CD4-positive, alpha-beta T cell (primary cell): Measurements from ENCODE around the gene OR52I2. TPM values are rescaled to one million over a fixed set of nuclear protein-coding genes. Genes with fewer than 3 reads are reported as not detected.

Source experiments
- ATAC-seq: fragments of 200-7000 bp; cut with Tn5 transposase; one replicate; pipeline ENCODE4 v1.10.0; 2022; ENCODE audit warnings: mild to moderate bottlenecking; ENCODE audit not compliant: poor library complexity
- CTCF ChIA-PET: fragments of 350-600 bp; sonication (Branson Sonifier 250); formaldehyde crosslinking; loops from one replicate; lab custom pipeline; 2021; ENCODE audit warnings: antibody characterized with exemption, inconsistent platforms; lab: Charles Lee
- POLR2A ChIA-PET: fragments of 350-600 bp; sonication (Branson Sonifier 250); formaldehyde crosslinking; loops from one replicate; lab custom pipeline; 2021; ENCODE audit warnings: antibody characterized with exemption, inconsistent platforms; lab: Charles Lee
- DNase-seq, 14 experiments: peaks; one replicate each; pipeline ENCODE4 v3.0.0-alpha.2; 2013 to 2020; ENCODE audit warnings: mixed read lengths in 2 of 14
- H3K27ac ChIP-seq, 2 donors: one replicate each; pipeline versions ENCODE4 v1.5.1 to v1.7.0; 2013; ENCODE audit warnings: low read length in 2 of 2, low read depth in 1 of 2, mild to moderate bottlenecking in 1 of 2
- H3K27me3 ChIP-seq, 2 experiments: 1 replicate in 1 of 2; 2 replicates in 1 of 2; pipeline versions ENCODE4 v1.6.1 to v1.7.0; 2013; ENCODE audit warnings: low read length in 2 of 2, control low read depth in 1 of 2, mild to moderate bottlenecking in 1 of 2, moderate library complexity in 1 of 2; ENCODE audit not compliant: insufficient read depth in 2 of 2, control insufficient read depth in 1 of 2
- H3K36me3 ChIP-seq: one replicate; pipeline ENCODE4 v1.6.1; 2013; ENCODE audit warnings: low read length, control low read depth; ENCODE audit not compliant: insufficient read depth
- H3K4me1 ChIP-seq: one replicate; pipeline ENCODE4 v1.6.1; 2013; ENCODE audit warnings: low read length, control low read depth; ENCODE audit not compliant: insufficient read depth
- H3K4me3 ChIP-seq: one replicate; pipeline ENCODE4 v1.5.1; 2013; ENCODE audit warnings: mild to moderate bottlenecking, low read length, moderate library complexity
- H3K9me3 ChIP-seq, 2 experiments: 1 replicate in 1 of 2; 2 replicates in 1 of 2; pipeline versions ENCODE4 v1.6.1 to v1.7.0; 2013; ENCODE audit warnings: low read length in 2 of 2, mild to moderate bottlenecking in 2 of 2, control low read depth in 1 of 2, moderate library complexity in 1 of 2; ENCODE audit not compliant: control insufficient read depth in 1 of 2, insufficient read depth in 1 of 2
- H3K27ac Mint-ChIP-seq: one replicate; pipeline ENCODE4 v1.8.0; 2020; ENCODE audit warnings: mixed read lengths
- H3K27me3 Mint-ChIP-seq: one replicate; pipeline ENCODE4 v1.8.0; 2021; ENCODE audit warnings: mixed read lengths
- H3K36me3 Mint-ChIP-seq: one replicate; pipeline ENCODE4 v1.8.0; 2021; ENCODE audit warnings: low read depth, mixed read lengths
- H3K4me1 Mint-ChIP-seq: one replicate; pipeline ENCODE4 v1.8.0; 2021; ENCODE audit warnings: low read depth, mixed read lengths
- H3K4me3 Mint-ChIP-seq: one replicate; pipeline ENCODE4 v1.8.0; 2020; ENCODE audit warnings: mild to moderate bottlenecking, mixed read lengths
- H3K9me3 Mint-ChIP-seq: one replicate; pipeline ENCODE4 v1.8.0; 2020; ENCODE audit warnings: mixed read lengths
- CTCF ChIP-seq: fragments of 200-600 bp; IDR thresholded peaks from one replicate; pipeline ENCODE4 v1.8.0; 2022; ENCODE audit warnings: antibody characterized with exemption, mild to moderate bottlenecking
- intact Hi-C, 2 experiments: fragments of 100-400 bp; cut with DNase I in 1 of 2; cut with micrococcal nuclease in 1 of 2; formaldehyde crosslinking; loops; one replicate each; pipeline versions ENCODE4 v1.15.1 to v1.9.0; 2023 to 2025; cut with DNase I, micrococcal nuclease
- total RNA-seq, 174 experiments: library from RNA in 2 of 174; stranded (reverse) in 2 of 174; gene quantifications; one replicate each; pipeline ENCODE4 v1.2.3 and lab custom pipeline; 2021 to 2026

The OR52I2 gene
- total RNA-seq, 2 experiments from 2014 or later: not detected

- no peaks in the 10 kb centered on the region for H3K27me3 ChIP-seq
- H3K27me3 Mint-ChIP-seq: peaks cover 23% of the 10 kb centered on the region
- H3K4me3 Mint-ChIP-seq: no peak overlapping the region
- POLR2A ChIA-PET: no interaction called here
- H3K9me3 ChIP-seq: no peaks in the 10 kb centered on the region
- no peaks in the 10 kb centered on the region for H3K4me1 ChIP-seq
- H3K27ac Mint-ChIP-seq: no peak overlapping the region
- no peak for DNase-seq
- no peaks in the 10 kb centered on the region for H3K9me3 Mint-ChIP-seq
- CTCF ChIA-PET: interaction anchor here (2.9 kb wide), 1 partner anchor 356 kb away, joined by 11 read pairs; no protein-coding TSS in a partner anchor
- H3K27ac ChIP-seq: no peak overlapping the region
- no peak for TF ChIP-seq CTCF
- ATAC-seq: no peak
- no peaks in the 10 kb centered on the region for H3K36me3 Mint-ChIP-seq
- intact Hi-C loops: no loop called here
- H3K36me3 ChIP-seq: no peaks in the 10 kb centered on the region
- H3K4me3 ChIP-seq: no peak overlapping the region
- H3K4me1 Mint-ChIP-seq: no peaks in the 10 kb centered on the region
Observed at GRCh38 chr11:4543561-4543960, 38.0 kb upstream of the OR52I2 start.

- Histone ChIP-seq H3K27me3 (no peaks in the 10 kb centered on the region), H3K36me3 (no peaks in the 10 kb centered on the region), H3K4me3 (no peak within 1 kb of the TSS), H3K4me1 (no peaks in the 10 kb centered on the region), H3K9me3 (no peaks in the 10 kb centered on the region), H3K27ac (no peak within 1 kb of the TSS)
- no peak for TF ChIP-seq CTCF
- Mint-ChIP-seq H3K27me3 (peaks cover 19% of the 10 kb centered on the region), H3K27ac (no peak within 1 kb of the TSS), H3K4me1 (no peaks in the 10 kb centered on the region), H3K4me3 (no peak within 1 kb of the TSS), H3K36me3 (no peaks in the 10 kb centered on the region), H3K9me3 (no peaks in the 10 kb centered on the region)
- intact Hi-C loops: no loop called here
- ChIA-PET CTCF (interaction anchor here (2.9 kb wide), 1 partner anchor 357 kb away, joined by 11 read pairs; no protein-coding TSS in a partner anchor), POLR2A (no interaction called here)
- ATAC-seq (no peak), DNase-seq (no peak)
Observed at GRCh38 chr11:4544891-4545290, 36.7 kb upstream of the OR52I2 start, which contains the start of gene OR52M1. OR52M1 (plus strand) TSS chr11:4545191; CDS start chr11:4545191, 0 bp downstream.

GRCh38 chr11:4546878-4547277 is 34.7 kb upstream of the OR52I2 start:
- Histone ChIP-seq H3K27ac (no peak overlapping the region), H3K4me3 (no peak overlapping the region), H3K27me3 (peaks cover 0 to 5% of the 10 kb centered on the region in 2 experiments), H3K9me3 (no peaks in the 10 kb centered on the region), H3K4me1 (no peaks in the 10 kb centered on the region), H3K36me3 (no peaks in the 10 kb centered on the region)
- Mint-ChIP-seq H3K36me3 (no peaks in the 10 kb centered on the region), H3K27me3 (peaks cover 25% of the 10 kb centered on the region), H3K27ac (no peak overlapping the region), H3K9me3 (no peaks in the 10 kb centered on the region), H3K4me1 (no peaks in the 10 kb centered on the region), H3K4me3 (no peak overlapping the region)
- CTCF ChIA-PET: no interaction called here
- intact Hi-C loops: no loop called here
- ATAC-seq: no peak
- TF ChIP-seq CTCF: no peak
- POLR2A ChIA-PET: no interaction called here
- DNase-seq: no peak
